WTC11 (cell line): Measurements from ENCODE around the gene RAP2A. TPM values are rescaled to one million over a fixed set of nuclear protein-coding genes. Genes with fewer than 3 reads are reported as not detected.

Experiments used
- ATAC-seq: fragments of 200-7000 bp; cut with Tn5 transposase; 2 replicates; pipeline ENCODE4 v1.10.0; 2021; ENCODE audit warnings: mild to moderate bottlenecking, moderate library complexity
- CTCF ChIA-PET: fragments of 300-600 bp; sonication (Branson Sonifier 250); formaldehyde crosslinking; loops from one replicate; lab custom pipeline; 2021; ENCODE audit warnings: antibody characterized with exemption; lab: Charles Lee
- POLR2A ChIA-PET: fragments of 350-600 bp; sonication (Branson Sonifier 250); formaldehyde crosslinking; loops from one replicate; lab custom pipeline; 2021; ENCODE audit warnings: antibody characterized with exemption; lab: Charles Lee
- DNase-seq: peaks from one replicate; pipeline ENCODE4 v3.0.0; 2021; ENCODE audit warnings: low spot score
- H3K27ac Mint-ChIP-seq: 2 replicates; pipeline ENCODE4 v1.8.0; 2021; ENCODE audit warnings: mixed read lengths
- H3K27me3 Mint-ChIP-seq: 2 replicates; pipeline ENCODE4 v1.8.0; 2021; ENCODE audit warnings: low read depth, mild to moderate bottlenecking, moderate library complexity, mixed read lengths
- H3K36me3 Mint-ChIP-seq: 2 replicates; pipeline ENCODE4 v1.8.0; 2021; ENCODE audit warnings: mixed read lengths
- H3K4me1 Mint-ChIP-seq: 2 replicates; pipeline ENCODE4 v1.8.0; 2022; ENCODE audit warnings: mixed read lengths
- H3K4me3 Mint-ChIP-seq: 2 replicates; pipeline ENCODE4 v1.8.0; 2021; ENCODE audit warnings: mild to moderate bottlenecking, moderate library complexity, mixed read lengths
- H3K9me3 Mint-ChIP-seq: 2 replicates; pipeline ENCODE4 v1.8.0; 2021; ENCODE audit warnings: mixed read lengths
- CBFB ChIP-seq: sonication (generic); formaldehyde crosslinking; IDR thresholded peaks from 2 replicates; pipeline ENCODE4 v1.8.1; 2022; ENCODE audit warnings: mild to moderate bottlenecking, low read depth, missing genetic modification reagents
- FOXK1 ChIP-seq: sonication (generic); formaldehyde crosslinking; IDR thresholded peaks from 2 replicates; pipeline ENCODE4 v1.8.0; 2022; ENCODE audit warnings: mild to moderate bottlenecking, moderate library complexity, missing genetic modification reagents
- GRHL2 ChIP-seq: fragments of 250-450 bp; sonication (Bioruptor Pico); IDR thresholded peaks from 2 replicates; pipeline ENCODE4 v1.8.0; 2022; ENCODE audit warnings: mild to moderate bottlenecking, moderate library complexity; ENCODE audit not compliant: insufficient replicate concordance, severe bottlenecking
- JAZF1 ChIP-seq: fragments of 250-450 bp; sonication (Bioruptor Pico); IDR thresholded peaks from 2 replicates; pipeline ENCODE4 v1.9.0; 2021; ENCODE audit warnings: moderate library complexity, mild to moderate bottlenecking, inconsistent platforms
- JUN ChIP-seq: sonication (generic); formaldehyde crosslinking; IDR thresholded peaks from 2 replicates; pipeline ENCODE4 v1.8.0; 2023; ENCODE audit warnings: mild to moderate bottlenecking, missing genetic modification reagents
- MYBL2 ChIP-seq: sonication (generic); formaldehyde crosslinking; IDR thresholded peaks from 2 replicates; pipeline ENCODE4 v1.8.1; 2023; ENCODE audit warnings: mild to moderate bottlenecking, moderate library complexity, missing genetic modification reagents
- SMAD4 ChIP-seq: sonication (generic); formaldehyde crosslinking; IDR thresholded peaks from 2 replicates; pipeline ENCODE4 v1.8.0; 2022; ENCODE audit warnings: mild to moderate bottlenecking, missing genetic modification reagents
- SP1 ChIP-seq: sonication (generic); formaldehyde crosslinking; conservative IDR thresholded peaks from 2 replicates; pipeline ENCODE4 v1.8.1; 2022; ENCODE audit warnings: missing genetic modification reagents
- TEAD4 ChIP-seq: sonication (generic); formaldehyde crosslinking; IDR thresholded peaks from 2 replicates; pipeline ENCODE4 v1.8.0; 2022; ENCODE audit warnings: mild to moderate bottlenecking, missing genetic modification reagents
- ZNF317 ChIP-seq: sonication (generic); formaldehyde crosslinking; IDR thresholded peaks from 2 replicates; pipeline ENCODE4 v1.8.1; 2023; ENCODE audit warnings: low read depth, mild to moderate bottlenecking, moderate library complexity, missing genetic modification reagents, borderline replicate concordance
- ZNF423 ChIP-seq: fragments of 250-450 bp; sonication (Bioruptor Pico); IDR thresholded peaks from 2 replicates; pipeline ENCODE4 v2.1.2; 2022; ENCODE audit warnings: mild to moderate bottlenecking, moderate library complexity
- total RNA-seq: library from RNA; stranded (reverse); gene quantifications from 3 replicates; pipeline ENCODE4 v1.2.3, GENCODE V29; 2021
- TF ChIP-seq, protein P1 (sequence below): sonication (generic); formaldehyde crosslinking; IDR thresholded peaks from 2 replicates; pipeline ENCODE4 v1.8.1; 2023; ENCODE audit warnings: mild to moderate bottlenecking, missing genetic modification reagents, borderline replicate concordance
- TF ChIP-seq, protein P2 (sequence below): fragments of 250-450 bp; sonication (Bioruptor Pico); IDR thresholded peaks from 2 replicates; pipeline ENCODE4 v1.8.0; 2021; ENCODE audit warnings: mild to moderate bottlenecking
- TF ChIP-seq, protein P3 (sequence below): sonication (generic); formaldehyde crosslinking; IDR thresholded peaks from 2 replicates; pipeline ENCODE4 v1.8.1; 2023; ENCODE audit warnings: mild to moderate bottlenecking, missing genetic modification reagents, moderate library complexity
- TF ChIP-seq, protein P4 (sequence below): fragments of 250-450 bp; sonication (Bioruptor Pico); IDR thresholded peaks from 2 replicates; pipeline ENCODE4 v1.9.0; 2021; ENCODE audit warnings: mild to moderate bottlenecking
- TF ChIP-seq, protein P5 (sequence below): sonication (generic); formaldehyde crosslinking; IDR thresholded peaks from 2 replicates; pipeline ENCODE4 v1.8.1; 2022; ENCODE audit warnings: low read depth, missing genetic modification reagents, borderline replicate concordance
- TF ChIP-seq, protein P6 (sequence below): sonication (generic); formaldehyde crosslinking; IDR thresholded peaks from 2 replicates; pipeline ENCODE4 v1.8.0; 2023; ENCODE audit warnings: missing genetic modification reagents
- TF ChIP-seq, protein P7 (sequence below): sonication (generic); formaldehyde crosslinking; IDR thresholded peaks from 2 replicates; pipeline ENCODE4 v1.8.1; 2022; ENCODE audit warnings: low read depth, mild to moderate bottlenecking, moderate library complexity, missing genetic modification reagents, borderline replicate concordance
- TF ChIP-seq, protein P8 (sequence below): sonication (generic); formaldehyde crosslinking; IDR thresholded peaks from 2 replicates; pipeline ENCODE4 v1.8.1; 2023; ENCODE audit warnings: mild to moderate bottlenecking, missing genetic modification reagents

Gene RAP2A
- total RNA-seq, 1 experiment from 2014 or later = 39.0 TPM

DNA sequence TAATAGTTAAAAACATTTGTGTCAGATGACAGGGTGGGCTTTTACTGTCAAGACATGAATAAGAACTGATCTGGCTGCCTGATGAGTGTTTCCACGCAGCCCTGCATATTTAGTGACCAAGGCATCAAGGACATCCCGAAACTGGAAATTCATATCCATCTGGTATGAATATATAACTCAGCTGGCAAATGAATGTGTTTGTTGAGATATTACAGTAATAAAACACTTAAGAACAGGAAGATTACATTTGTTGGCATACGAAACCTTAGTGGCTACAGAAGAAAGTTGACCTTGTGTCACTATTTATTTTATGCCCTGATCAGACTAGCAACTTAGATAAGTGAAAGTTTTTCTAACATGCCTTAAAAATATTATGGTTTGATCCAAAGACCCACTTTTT lies 32.8 kb downstream of the RAP2A start:
- DNase-seq = no peak
- Mint-ChIP-seq H3K27me3 (no peaks in the 10 kb centered on the region; the same call in 1 of the 2 replicates), H3K9me3 (peaks cover 4% of the 10 kb centered on the region; the same call in 1 of the 2 replicates), H3K36me3 (peaks cover 10% of the 10 kb centered on the region), H3K27ac (no peak overlapping the region)
- no peak for ATAC-seq
- CTCF ChIA-PET = no interaction called here
- POLR2A ChIA-PET = no interaction called here
- TF ChIP-seq, protein P1, sequence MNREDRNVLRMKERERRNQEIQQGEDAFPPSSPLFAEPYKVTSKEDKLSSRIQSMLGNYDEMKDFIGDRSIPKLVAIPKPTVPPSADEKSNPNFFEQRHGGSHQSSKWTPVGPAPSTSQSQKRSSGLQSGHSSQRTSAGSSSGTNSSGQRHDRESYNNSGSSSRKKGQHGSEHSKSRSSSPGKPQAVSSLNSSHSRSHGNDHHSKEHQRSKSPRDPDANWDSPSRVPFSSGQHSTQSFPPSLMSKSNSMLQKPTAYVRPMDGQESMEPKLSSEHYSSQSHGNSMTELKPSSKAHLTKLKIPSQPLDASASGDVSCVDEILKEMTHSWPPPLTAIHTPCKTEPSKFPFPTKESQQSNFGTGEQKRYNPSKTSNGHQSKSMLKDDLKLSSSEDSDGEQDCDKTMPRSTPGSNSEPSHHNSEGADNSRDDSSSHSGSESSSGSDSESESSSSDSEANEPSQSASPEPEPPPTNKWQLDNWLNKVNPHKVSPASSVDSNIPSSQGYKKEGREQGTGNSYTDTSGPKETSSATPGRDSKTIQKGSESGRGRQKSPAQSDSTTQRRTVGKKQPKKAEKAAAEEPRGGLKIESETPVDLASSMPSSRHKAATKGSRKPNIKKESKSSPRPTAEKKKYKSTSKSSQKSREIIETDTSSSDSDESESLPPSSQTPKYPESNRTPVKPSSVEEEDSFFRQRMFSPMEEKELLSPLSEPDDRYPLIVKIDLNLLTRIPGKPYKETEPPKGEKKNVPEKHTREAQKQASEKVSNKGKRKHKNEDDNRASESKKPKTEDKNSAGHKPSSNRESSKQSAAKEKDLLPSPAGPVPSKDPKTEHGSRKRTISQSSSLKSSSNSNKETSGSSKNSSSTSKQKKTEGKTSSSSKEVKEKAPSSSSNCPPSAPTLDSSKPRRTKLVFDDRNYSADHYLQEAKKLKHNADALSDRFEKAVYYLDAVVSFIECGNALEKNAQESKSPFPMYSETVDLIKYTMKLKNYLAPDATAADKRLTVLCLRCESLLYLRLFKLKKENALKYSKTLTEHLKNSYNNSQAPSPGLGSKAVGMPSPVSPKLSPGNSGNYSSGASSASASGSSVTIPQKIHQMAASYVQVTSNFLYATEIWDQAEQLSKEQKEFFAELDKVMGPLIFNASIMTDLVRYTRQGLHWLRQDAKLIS = no peak
- TF ChIP-seq JUN (CRISPR knock-in tag) (no peak), GRHL2 (CRISPR knock-in tag) (no peak), TEAD4 (CRISPR knock-in tag) (no peak), CBFB (no peak), FOXK1 (CRISPR knock-in tag) (no peak), SMAD4 (CRISPR knock-in tag) (no peak)
- TF ChIP-seq, protein P2, sequence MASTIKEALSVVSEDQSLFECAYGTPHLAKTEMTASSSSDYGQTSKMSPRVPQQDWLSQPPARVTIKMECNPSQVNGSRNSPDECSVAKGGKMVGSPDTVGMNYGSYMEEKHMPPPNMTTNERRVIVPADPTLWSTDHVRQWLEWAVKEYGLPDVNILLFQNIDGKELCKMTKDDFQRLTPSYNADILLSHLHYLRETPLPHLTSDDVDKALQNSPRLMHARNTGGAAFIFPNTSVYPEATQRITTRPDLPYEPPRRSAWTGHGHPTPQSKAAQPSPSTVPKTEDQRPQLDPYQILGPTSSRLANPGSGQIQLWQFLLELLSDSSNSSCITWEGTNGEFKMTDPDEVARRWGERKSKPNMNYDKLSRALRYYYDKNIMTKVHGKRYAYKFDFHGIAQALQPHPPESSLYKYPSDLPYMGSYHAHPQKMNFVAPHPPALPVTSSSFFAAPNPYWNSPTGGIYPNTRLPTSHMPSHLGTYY = no peak
- TF ChIP-seq, all 79 proteins: peak for 0
- H3K4me1 Mint-ChIP-seq = peaks cover 15% of the 10 kb centered on the region
- no peak overlapping the region for H3K4me3 Mint-ChIP-seq

DNA sequence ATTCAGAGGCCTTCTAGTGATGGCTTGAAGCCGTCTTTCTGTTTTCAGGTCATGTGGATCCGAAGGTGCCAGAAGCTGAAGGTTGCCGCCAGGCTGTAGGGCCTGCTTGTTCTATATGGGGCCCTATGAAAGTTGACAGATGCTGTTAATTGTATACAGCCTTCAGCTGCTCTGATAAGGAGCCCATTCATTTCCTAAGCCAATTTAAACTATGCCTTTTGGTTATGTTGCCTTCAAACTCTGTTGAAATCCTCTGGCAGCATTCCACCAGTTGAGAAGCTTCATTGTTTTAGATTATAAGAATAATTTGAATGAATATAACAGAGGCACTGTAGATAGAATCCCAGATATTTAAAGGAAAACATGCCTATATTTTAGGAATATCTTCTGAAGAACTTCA lies 34.4 kb downstream of the RAP2A start:
- ChIA-PET POLR2A (no interaction called here), CTCF (no interaction called here)
- Mint-ChIP-seq H3K9me3 (peaks cover 4% of the 10 kb centered on the region; the same call in 1 of the 2 replicates), H3K27me3 (no peaks in the 10 kb centered on the region; the same call in 1 of the 2 replicates), H3K36me3 (peaks cover 10% of the 10 kb centered on the region), H3K4me1 (peaks cover 11% of the 10 kb centered on the region), H3K27ac (no peak overlapping the region), H3K4me3 (no peak overlapping the region)
- DNase-seq (no peak), ATAC-seq (no peak)
- TF ChIP-seq, protein P3, sequence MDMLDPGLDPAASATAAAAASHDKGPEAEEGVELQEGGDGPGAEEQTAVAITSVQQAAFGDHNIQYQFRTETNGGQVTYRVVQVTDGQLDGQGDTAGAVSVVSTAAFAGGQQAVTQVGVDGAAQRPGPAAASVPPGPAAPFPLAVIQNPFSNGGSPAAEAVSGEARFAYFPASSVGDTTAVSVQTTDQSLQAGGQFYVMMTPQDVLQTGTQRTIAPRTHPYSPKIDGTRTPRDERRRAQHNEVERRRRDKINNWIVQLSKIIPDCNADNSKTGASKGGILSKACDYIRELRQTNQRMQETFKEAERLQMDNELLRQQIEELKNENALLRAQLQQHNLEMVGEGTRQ (CRISPR knock-in tag) = no peak
- TF ChIP-seq JAZF1 (CRISPR knock-in tag) = no peak
- no peak for TF ChIP-seq MYBL2 (CRISPR knock-in tag)
- TF ChIP-seq, protein P4, sequence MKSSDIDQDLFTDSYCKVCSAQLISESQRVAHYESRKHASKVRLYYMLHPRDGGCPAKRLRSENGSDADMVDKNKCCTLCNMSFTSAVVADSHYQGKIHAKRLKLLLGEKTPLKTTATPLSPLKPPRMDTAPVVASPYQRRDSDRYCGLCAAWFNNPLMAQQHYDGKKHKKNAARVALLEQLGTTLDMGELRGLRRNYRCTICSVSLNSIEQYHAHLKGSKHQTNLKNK (CRISPR knock-in tag) = no peak
- TF ChIP-seq, protein P1 = no peak
- TF ChIP-seq SP1 = no peak
- TF ChIP-seq, protein P5, sequence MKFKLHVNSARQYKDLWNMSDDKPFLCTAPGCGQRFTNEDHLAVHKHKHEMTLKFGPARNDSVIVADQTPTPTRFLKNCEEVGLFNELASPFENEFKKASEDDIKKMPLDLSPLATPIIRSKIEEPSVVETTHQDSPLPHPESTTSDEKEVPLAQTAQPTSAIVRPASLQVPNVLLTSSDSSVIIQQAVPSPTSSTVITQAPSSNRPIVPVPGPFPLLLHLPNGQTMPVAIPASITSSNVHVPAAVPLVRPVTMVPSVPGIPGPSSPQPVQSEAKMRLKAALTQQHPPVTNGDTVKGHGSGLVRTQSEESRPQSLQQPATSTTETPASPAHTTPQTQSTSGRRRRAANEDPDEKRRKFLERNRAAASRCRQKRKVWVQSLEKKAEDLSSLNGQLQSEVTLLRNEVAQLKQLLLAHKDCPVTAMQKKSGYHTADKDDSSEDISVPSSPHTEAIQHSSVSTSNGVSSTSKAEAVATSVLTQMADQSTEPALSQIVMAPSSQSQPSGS (CRISPR knock-in tag) = no peak
- TF ChIP-seq FOXK1 (CRISPR knock-in tag) = no peak
- TF ChIP-seq ZNF423 (CRISPR knock-in tag) = no peak
- TF ChIP-seq, protein P6, sequence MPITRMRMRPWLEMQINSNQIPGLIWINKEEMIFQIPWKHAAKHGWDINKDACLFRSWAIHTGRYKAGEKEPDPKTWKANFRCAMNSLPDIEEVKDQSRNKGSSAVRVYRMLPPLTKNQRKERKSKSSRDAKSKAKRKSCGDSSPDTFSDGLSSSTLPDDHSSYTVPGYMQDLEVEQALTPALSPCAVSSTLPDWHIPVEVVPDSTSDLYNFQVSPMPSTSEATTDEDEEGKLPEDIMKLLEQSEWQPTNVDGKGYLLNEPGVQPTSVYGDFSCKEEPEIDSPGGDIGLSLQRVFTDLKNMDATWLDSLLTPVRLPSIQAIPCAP (CRISPR knock-in tag) = no peak
- TF ChIP-seq ZNF317 (CRISPR knock-in tag) = no peak
- TF ChIP-seq, protein P7, sequence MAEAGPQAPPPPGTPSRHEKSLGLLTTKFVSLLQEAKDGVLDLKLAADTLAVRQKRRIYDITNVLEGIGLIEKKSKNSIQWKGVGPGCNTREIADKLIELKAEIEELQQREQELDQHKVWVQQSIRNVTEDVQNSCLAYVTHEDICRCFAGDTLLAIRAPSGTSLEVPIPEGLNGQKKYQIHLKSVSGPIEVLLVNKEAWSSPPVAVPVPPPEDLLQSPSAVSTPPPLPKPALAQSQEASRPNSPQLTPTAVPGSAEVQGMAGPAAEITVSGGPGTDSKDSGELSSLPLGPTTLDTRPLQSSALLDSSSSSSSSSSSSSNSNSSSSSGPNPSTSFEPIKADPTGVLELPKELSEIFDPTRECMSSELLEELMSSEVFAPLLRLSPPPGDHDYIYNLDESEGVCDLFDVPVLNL = no peak
- TF ChIP-seq, protein P8, sequence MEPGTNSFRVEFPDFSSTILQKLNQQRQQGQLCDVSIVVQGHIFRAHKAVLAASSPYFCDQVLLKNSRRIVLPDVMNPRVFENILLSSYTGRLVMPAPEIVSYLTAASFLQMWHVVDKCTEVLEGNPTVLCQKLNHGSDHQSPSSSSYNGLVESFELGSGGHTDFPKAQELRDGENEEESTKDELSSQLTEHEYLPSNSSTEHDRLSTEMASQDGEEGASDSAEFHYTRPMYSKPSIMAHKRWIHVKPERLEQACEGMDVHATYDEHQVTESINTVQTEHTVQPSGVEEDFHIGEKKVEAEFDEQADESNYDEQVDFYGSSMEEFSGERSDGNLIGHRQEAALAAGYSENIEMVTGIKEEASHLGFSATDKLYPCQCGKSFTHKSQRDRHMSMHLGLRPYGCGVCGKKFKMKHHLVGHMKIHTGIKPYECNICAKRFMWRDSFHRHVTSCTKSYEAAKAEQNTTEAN = no peak
